ENCODE measurements around the gene MGLL. TPM values are rescaled to one million over a fixed set of nuclear protein-coding genes. Genes with fewer than 3 reads are reported as not detected.

Gene MGLL
- total RNA-seq, 1 experiment from 2014 or later: 0.94 TPM

GRCh38 chr3:127796831-127797150 is 25.5 kb downstream of the MGLL start:
- Mint-ChIP-seq H3K27me3 (ENCODE audit: low read depth) (no peaks in the 10 kb centered on the region), H3K4me1 (peaks cover 4% of the 10 kb centered on the region), H3K36me3 (no peaks in the 10 kb centered on the region), H3K4me3 (no peak overlapping the region), H3K9me3 (peaks cover 9% of the 10 kb centered on the region), H3K27ac (no peak overlapping the region)
- ATAC-seq (no peak), DNase-seq (ENCODE audit: low spot score) (no peak)
- CTCF ChIA-PET: no interaction called here
- POLR2A ChIA-PET: no interaction called here
- no peak for TF ChIP-seq ZNF423 (CRISPR knock-in tag; IDR thresholded peaks at IDR 0.05)
- TF ChIP-seq CREM (CRISPR knock-in tag; IDR thresholded peaks at IDR 0.05): no peak
- TF ChIP-seq IRF1 (CRISPR knock-in tag; IDR thresholded peaks at IDR 0.05): no peak
- TF ChIP-seq, protein P1, sequence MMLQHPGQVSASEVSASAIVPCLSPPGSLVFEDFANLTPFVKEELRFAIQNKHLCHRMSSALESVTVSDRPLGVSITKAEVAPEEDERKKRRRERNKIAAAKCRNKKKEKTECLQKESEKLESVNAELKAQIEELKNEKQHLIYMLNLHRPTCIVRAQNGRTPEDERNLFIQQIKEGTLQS (CRISPR knock-in tag; conservative IDR thresholded peaks at IDR 0.05): no peak
- TF ChIP-seq ELF4 (CRISPR knock-in tag; IDR thresholded peaks at IDR 0.05; ENCODE audit: low read depth): no peak
- no peak for TF ChIP-seq SMAD3 (CRISPR knock-in tag; IDR thresholded peaks at IDR 0.05; ENCODE audit: borderline replicate concordance)
- TF ChIP-seq KAT7 (CRISPR knock-in tag; IDR thresholded peaks at IDR 0.05; ENCODE audit: borderline replicate concordance): no peak
- TF ChIP-seq ZBTB43 (CRISPR knock-in tag; IDR thresholded peaks at IDR 0.05): no peak
- TF ChIP-seq ZNF232 (CRISPR knock-in tag; IDR thresholded peaks at IDR 0.05): no peak
- TF ChIP-seq ZNF263 (CRISPR knock-in tag; IDR thresholded peaks at IDR 0.05; ENCODE audit: low read depth): no peak
- TF ChIP-seq, protein P2, sequence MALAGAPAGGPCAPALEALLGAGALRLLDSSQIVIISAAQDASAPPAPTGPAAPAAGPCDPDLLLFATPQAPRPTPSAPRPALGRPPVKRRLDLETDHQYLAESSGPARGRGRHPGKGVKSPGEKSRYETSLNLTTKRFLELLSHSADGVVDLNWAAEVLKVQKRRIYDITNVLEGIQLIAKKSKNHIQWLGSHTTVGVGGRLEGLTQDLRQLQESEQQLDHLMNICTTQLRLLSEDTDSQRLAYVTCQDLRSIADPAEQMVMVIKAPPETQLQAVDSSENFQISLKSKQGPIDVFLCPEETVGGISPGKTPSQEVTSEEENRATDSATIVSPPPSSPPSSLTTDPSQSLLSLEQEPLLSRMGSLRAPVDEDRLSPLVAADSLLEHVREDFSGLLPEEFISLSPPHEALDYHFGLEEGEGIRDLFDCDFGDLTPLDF (CRISPR knock-in tag; IDR thresholded peaks at IDR 0.05): no peak
- TF ChIP-seq ATF1 (CRISPR knock-in tag; IDR thresholded peaks at IDR 0.05): no peak
- TF ChIP-seq, protein P3, sequence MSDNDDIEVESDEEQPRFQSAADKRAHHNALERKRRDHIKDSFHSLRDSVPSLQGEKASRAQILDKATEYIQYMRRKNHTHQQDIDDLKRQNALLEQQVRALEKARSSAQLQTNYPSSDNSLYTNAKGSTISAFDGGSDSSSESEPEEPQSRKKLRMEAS (CRISPR knock-in tag; IDR thresholded peaks at IDR 0.05): no peak
- TF ChIP-seq ZBTB21 (CRISPR knock-in tag; IDR thresholded peaks at IDR 0.05; ENCODE audit: borderline replicate concordance): no peak
- TF ChIP-seq ESRRA (CRISPR knock-in tag; IDR thresholded peaks at IDR 0.05; ENCODE audit: borderline replicate concordance): no peak

DNA sequence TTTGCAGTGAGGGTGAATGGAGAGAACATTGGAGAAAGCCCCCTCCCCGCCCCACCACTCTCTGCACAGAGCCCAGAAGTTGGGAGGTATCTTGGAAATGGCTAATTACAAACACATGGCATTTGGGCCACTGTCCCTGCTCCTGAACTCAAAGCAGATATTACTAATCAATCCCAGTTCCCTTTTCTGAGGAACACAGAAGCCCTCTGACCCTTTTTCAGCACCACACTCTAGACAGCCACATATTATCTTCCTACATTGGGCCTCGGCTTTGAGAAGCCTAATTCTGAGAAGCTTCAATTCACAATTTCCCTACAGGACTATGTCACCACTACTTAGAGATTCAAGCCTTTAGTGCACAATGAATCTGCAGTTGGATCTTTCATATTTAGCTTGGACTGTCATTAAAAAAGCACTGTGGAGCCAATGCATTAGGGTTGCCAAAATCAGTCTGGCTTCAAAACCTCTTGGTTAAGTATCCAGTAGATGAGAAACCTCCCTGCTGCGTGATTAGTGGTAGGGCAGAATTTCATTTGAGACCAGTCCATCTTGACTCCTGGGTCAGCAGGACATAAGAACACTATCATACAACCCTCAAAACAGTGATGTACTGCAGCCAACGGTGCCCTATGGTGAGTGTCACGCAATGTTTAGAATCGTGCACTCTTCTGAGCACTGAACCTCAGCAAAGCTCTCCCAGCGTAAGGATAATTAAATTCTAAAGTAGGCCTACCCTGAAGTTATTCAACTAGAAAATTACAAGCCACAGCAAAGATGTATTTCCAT is 26.1 kb downstream of the MGLL start:
- no peak for TF ChIP-seq ESRRA (CRISPR knock-in tag; IDR thresholded peaks at IDR 0.05; ENCODE audit: borderline replicate concordance)
- TF ChIP-seq ZNF138 (CRISPR knock-in tag; conservative IDR thresholded peaks at IDR 0.05): no peak
- TF ChIP-seq USF1 (CRISPR knock-in tag; IDR thresholded peaks at IDR 0.05): no peak
- no peak for TF ChIP-seq NR2C2 (CRISPR knock-in tag; IDR thresholded peaks at IDR 0.05)
- TF ChIP-seq TCF7 (CRISPR knock-in tag; IDR thresholded peaks at IDR 0.05; ENCODE audit: low read depth): no peak
- no peak for TF ChIP-seq ZNF317 (CRISPR knock-in tag; IDR thresholded peaks at IDR 0.05; ENCODE audit: borderline replicate concordance, low read depth)
- ChIA-PET POLR2A (no interaction called here), CTCF (no interaction called here)
- Mint-ChIP-seq H3K27me3 (ENCODE audit: low read depth) (no peaks in the 10 kb centered on the region), H3K9me3 (peaks cover 9% of the 10 kb centered on the region), H3K27ac (no peak overlapping the region), H3K4me1 (peaks cover 9% of the 10 kb centered on the region), H3K4me3 (no peak overlapping the region), H3K36me3 (no peaks in the 10 kb centered on the region)
- ATAC-seq: no peak
- DNase-seq (ENCODE audit: low spot score): no peak
